Ovary (tissue), 9 donors: Measurements from ENCODE around the gene LRRC61. TPM values are rescaled to one million over a fixed set of nuclear protein-coding genes. Genes with fewer than 3 reads are reported as not detected.

ENCODE experiments used
- DNase-seq, 5 donors: peaks; one replicate each; pipeline ENCODE4 v3.0.0-alpha.2; 2019 to 2020
- H3K27ac ChIP-seq, 2 donors: fragments of 200-600 bp; one replicate each; pipeline versions ENCODE4 v1.5.1 to v1.8.0; 2019 to 2022
- H3K27me3 ChIP-seq: fragments of 200-600 bp; one replicate; pipeline ENCODE4 v1.8.0; 2022
- H3K36me3 ChIP-seq: fragments of 200-600 bp; sonication (generic); one replicate; pipeline ENCODE4 v1.5.1; 2019
- H3K4me1 ChIP-seq: one replicate; pipeline ENCODE4 v1.8.1; 2013; ENCODE audit warnings: mild to moderate bottlenecking, moderate library complexity; ENCODE audit not compliant: insufficient read depth
- H3K4me3 ChIP-seq: fragments of 200-600 bp; sonication (generic); one replicate; pipeline ENCODE4 v1.5.1; 2017
- H3K9me3 ChIP-seq, 2 donors: fragments of 200-600 bp in 1 of 2; sonication (generic) in 1 of 2; one replicate each; pipeline versions ENCODE4 v1.5.1 to v1.8.1; 2013 to 2019; ENCODE audit warnings: mild to moderate bottlenecking in 1 of 2, moderate library complexity in 1 of 2
- CTCF ChIP-seq, 3 donors: fragments of 450-650 bp in 2 of 3; fragments of 200-600 bp in 1 of 3; IDR thresholded peaks; one replicate each; pipeline versions ENCODE4 v1.5.1 to v1.8.0; 2016 to 2022; ENCODE audit warnings: antibody characterized with exemption in 3 of 3, mild to moderate bottlenecking in 1 of 3
- EP300 ChIP-seq: sonication (generic); formaldehyde crosslinking; IDR thresholded peaks from one replicate; pipeline ENCODE4 v1.6.1; 2017; ENCODE audit warnings: antibody characterized with exemption
- POLR2A ChIP-seq: fragments of 450-650 bp; IDR thresholded peaks from one replicate; pipeline ENCODE4 v1.6.1; 2017; ENCODE audit warnings: antibody characterized with exemption, mild to moderate bottlenecking, moderate library complexity
- WGBS, 3 donors: extraction: QIAGEN DNeasy Blood & Tissue Kit in 1 of 3; methylation state at CpG; one replicate each; pipeline versions ENCODE4 v1.1.5 to v1.1.7; 2013 to 2017; 5-methylcytosine and 5-hydroxymethylcytosine counted together
- intact Hi-C, 4 donors: fragments of 100-400 bp; cut with DNase I; formaldehyde crosslinking; loops; one replicate each; pipeline versions ENCODE4 v1.11.0 to v1.15.1; 2022 to 2023
- polyA plus RNA-seq, 2 donors: library from polyadenylated mRNA; stranded (reverse); fragments of 200-250 nt in 1 of 2; fragments of 350-450 nt in 1 of 2; fragmentation: Illumina TruSeq in 1 of 2; extraction: RNeasy Lipid Tissue Mini Kit (QIAGEN cat#74804) in 1 of 2; gene quantifications; one replicate each; pipeline ENCODE4 v1.2.3, GENCODE V29; 2013 to 2014
- total RNA-seq, 7 donors: library from RNA; depleted of rRNA in 2 of 7; stranded (reverse); fragments of >200 nt in 2 of 7; fragmentation: NEBNext Ultra II Directional in 3 of 7; extraction: Animal tissue kit (Norgen Biotek cat#: 25700) in 3 of 7; gene quantifications; one replicate each; pipeline versions ENCODE4 v1.1.0 to v1.2.4, GENCODE V29; 2016 to 2023
- donor health status: DM: no; HTN: no; CAD: no; lungs with moderate emphysema.
- donor health status: DM: no; HTN: no; CAD: no.
- donor health status: Bipolar disorder and iron deficiency.
- donor health status: DM: yes; HTN: yes; CAD: no.
- donor health status: DM: no; HTN: no; CAD: no.
- donor health status: DM: yes; HTN: yes; CAD: no.

LRRC61 gene
- total and polyA plus RNA-seq, 9 donors: 3.0 to 34.9 (median 25.2) TPM

- Histone ChIP-seq H3K27ac (peak overlapping the region; percentile 75 to 78), H3K9me3 (no peaks in the 10 kb centered on the region), H3K4me1 (peaks cover 4% of the 10 kb centered on the region), H3K36me3 (no peaks in the 10 kb centered on the region), H3K27me3 (no peaks in the 10 kb centered on the region), H3K4me3 (peak overlapping the region; percentile 60)
- peak in 3 of 5 donors; percentile 56 to 70 (median 65) for DNase-seq
- intact Hi-C loops: loop anchor here in 1 of 4 donors (5.0 kb wide), 1 partner anchor 37 kb away; the partner anchor contains the start of gene RARRES2
- WGBS, 3 donors: 1 to 2% (median 1%) methylated on average over 46 to 52 of the region's 52 CpGs
- TF ChIP-seq POLR2A (no peak), CTCF (IDR thresholded peaks at IDR 0.05) (no peak), EP300 (no peak)
Measured at GRCh38 chr7:150379441-150380379, 56.6 kb downstream of the LRRC61 start.

GRCh38 chr7:150380463-150380862, 57.3 kb downstream of the LRRC61 start:
- WGBS, 3 donors: 72 to 79% (median 76%) methylated on average over 11 of the region's 11 CpGs
- no peaks in the 10 kb centered on the region for H3K9me3 ChIP-seq
- no peaks in the 10 kb centered on the region for H3K36me3 ChIP-seq
- no peaks in the 10 kb centered on the region for H3K27me3 ChIP-seq
- no peak overlapping the region for H3K4me3 ChIP-seq
- intact Hi-C loops: loop anchor here in 1 of 4 donors (5.0 kb wide), 1 partner anchor 38 kb away; the partner anchor contains the start of gene RARRES2
- TF ChIP-seq CTCF (IDR thresholded peaks at IDR 0.05) (no peak), EP300 (no peak), POLR2A (no peak)
- DNase-seq: peak in 1 of 5 donors; percentile 33
- H3K4me1 ChIP-seq: peaks cover 4% of the 10 kb centered on the region
- no peak overlapping the region for H3K27ac ChIP-seq

- intact Hi-C loops: loop anchor here in 1 of 4 donors (5.0 kb wide), 1 partner anchor 39 kb away; the partner anchor contains the start of gene RARRES2
- no peaks in the 10 kb centered on the region for H3K9me3 ChIP-seq
- no peaks in the 10 kb centered on the region for H3K27me3 ChIP-seq
- peak in 1 of 5 donors; percentile 26 for DNase-seq
- WGBS, 3 donors: 77 to 82% (median 81%) methylated on average over 9 of the region's 9 CpGs
- no peak overlapping the region for H3K27ac ChIP-seq
- H3K4me3 ChIP-seq: no peak overlapping the region
- no peaks in the 10 kb centered on the region for H3K36me3 ChIP-seq
- peaks cover 4% of the 10 kb centered on the region for H3K4me1 ChIP-seq
- no peak for TF ChIP-seq CTCF (IDR thresholded peaks at IDR 0.05)
- TF ChIP-seq EP300: no peak
- no peak for TF ChIP-seq POLR2A
Measured at GRCh38 chr7:150381096-150381495, 57.9 kb downstream of the LRRC61 start.

- Histone ChIP-seq H3K4me1 (peaks cover 4% of the 10 kb centered on the region), H3K9me3 (no peaks in the 10 kb centered on the region), H3K4me3 (no peak overlapping the region), H3K27ac (no peak overlapping the region), H3K27me3 (no peaks in the 10 kb centered on the region), H3K36me3 (no peaks in the 10 kb centered on the region)
- TF ChIP-seq EP300: no peak
- TF ChIP-seq CTCF (IDR thresholded peaks at IDR 0.05): no peak
- TF ChIP-seq POLR2A: no peak
- 81 to 100% (median 94%) methylated on average over 1 of the region's 1 CpG for WGBS, 3 donors
- peak in 1 of 5 donors; percentile 30 for DNase-seq
- intact Hi-C loops: loop anchor here in 1 of 4 donors (5.0 kb wide), 1 partner anchor 39 kb away; the partner anchor contains the start of gene RARRES2
Measured at GRCh38 chr7:150381785-150382122, 58.6 kb downstream of the LRRC61 start.
